GM19351 (cell line): ENCODE data around the gene KCTD2.

Source experiments
- ATAC-seq: cut with Tn5 transposase; IDR thresholded peaks from one replicate; pipeline ENCODE4 v1.9.1; 2021; ENCODE audit warnings: mild to moderate bottlenecking, moderate library complexity; ENCODE audit not compliant: unreplicated experiment

Gene KCTD2

DNA sequence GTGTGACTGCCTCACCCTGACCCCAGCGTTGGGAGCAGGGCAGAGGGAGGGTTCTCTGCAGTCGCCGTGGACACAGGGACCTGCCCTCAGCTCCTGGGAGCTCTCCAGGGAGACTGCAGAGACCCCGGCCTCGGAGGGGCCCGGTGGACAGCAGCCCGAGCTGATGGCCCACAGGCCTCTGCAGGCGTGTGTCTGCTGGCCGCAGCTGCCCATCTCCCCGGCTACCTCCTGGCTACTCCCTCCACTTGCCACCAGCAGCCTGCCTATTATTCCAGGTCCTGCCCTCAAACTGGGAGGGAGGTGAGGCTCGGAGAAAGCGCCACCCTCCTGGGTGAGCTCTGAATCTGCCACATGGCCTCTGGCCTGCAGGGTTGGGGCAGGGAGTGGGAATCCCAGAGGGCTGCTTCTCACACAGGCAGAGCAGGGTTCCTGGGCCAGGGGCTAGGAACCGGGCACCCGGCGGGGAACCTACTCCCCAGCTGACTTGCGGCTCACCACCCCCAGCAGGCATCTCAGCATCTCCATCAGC, 47.9 kb downstream of the KCTD2 start:
- ATAC-seq: no peak

DNA sequence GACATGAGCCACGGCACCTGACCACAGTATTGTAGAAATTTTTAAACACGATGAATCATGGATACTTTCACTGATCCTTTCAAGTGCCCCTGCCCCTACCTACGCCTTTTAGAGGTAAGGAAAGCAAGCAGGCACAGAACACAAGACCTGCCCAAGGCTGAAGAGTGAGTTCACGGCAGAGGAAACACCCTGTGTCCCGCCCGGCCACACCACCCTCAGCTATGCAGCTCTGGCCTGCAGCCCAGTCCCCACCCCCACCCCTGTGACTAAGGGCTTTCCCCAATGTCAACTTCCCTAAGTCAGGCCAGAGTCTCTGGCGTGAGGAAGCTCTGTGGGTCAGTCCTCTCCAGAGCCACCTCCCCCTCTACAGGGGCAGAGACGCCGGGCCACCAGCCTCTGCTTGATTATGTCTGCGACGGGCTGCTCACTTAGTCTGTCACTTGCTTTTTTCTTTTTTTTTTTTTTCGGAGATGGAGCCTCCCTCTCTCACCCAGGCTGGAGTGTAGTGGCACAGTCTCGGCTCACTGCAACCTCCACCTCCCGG, 49.1 kb downstream of the KCTD2 start:
- no peak for ATAC-seq

DNA sequence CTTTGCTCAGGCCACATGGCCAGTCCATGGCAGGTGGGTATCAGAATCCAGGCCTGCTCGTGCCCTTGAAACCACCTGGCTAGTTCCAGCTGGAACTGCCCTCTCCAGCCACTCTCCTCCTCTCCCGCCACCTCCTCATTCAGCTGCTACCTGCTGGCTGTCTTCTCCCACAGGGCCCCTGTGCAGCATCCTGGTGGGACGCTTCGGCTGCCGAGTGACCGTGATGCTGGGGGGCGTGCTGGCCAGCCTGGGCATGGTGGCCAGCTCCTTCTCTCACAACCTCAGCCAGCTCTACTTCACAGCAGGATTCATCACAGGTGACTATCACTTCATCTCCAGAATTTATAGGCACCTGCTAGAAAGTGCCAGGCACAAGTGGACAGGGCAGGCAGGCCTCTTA, 50.8 kb downstream of the KCTD2 start:
- ATAC-seq: no peak

DNA sequence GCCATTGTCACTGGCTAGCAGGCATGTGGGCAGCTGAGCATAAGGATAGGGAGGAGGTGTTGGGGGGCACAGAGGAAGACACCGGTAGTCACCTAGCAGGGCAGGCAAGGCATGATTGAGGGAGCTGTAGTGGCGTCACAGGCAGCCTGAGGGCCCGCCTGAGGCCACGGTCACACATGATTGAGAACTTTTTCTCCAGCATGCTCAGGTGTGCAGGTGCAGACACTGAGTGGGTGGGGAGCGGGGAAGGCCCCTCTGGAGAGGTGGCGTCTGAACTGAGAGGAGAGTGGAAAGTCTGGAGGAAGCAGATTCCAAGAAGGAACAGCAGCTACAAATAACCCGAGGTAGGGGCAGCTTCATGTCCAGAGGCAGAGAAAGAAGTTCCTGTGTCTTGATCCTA, 51.8 kb downstream of the KCTD2 start:
- ATAC-seq: no peak

DNA sequence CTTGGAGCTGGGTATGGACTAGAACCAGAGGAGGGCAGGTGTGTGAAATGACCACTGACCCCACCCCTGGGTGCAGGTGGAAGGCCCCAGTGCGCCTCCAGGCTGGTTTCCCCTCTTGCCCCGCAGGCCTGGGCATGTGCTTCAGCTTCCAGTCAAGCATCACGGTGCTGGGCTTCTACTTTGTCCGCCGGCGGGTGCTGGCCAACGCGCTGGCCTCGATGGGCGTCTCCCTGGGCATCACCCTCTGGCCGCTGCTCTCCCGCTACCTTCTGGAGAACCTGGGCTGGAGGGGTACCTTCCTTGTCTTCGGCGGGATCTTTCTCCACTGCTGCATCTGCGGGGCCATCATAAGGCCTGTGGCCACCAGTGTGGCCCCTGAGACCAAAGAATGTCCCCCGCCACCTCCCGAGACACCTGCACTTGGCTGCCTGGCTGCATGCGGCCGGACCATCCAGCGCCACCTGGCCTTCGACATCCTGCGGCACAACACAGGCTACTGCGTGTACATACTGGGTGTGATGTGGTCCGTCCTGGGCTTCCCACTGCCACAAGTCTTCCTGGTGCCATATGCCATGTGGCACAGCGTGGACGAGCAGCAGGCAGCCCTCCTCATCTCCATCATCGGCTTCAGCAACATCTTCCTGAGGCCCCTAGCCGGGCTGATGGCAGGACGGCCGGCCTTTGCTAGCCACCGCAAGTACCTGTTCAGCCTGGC, 53.0 kb downstream of the KCTD2 start:
- ATAC-seq: no peak

DNA sequence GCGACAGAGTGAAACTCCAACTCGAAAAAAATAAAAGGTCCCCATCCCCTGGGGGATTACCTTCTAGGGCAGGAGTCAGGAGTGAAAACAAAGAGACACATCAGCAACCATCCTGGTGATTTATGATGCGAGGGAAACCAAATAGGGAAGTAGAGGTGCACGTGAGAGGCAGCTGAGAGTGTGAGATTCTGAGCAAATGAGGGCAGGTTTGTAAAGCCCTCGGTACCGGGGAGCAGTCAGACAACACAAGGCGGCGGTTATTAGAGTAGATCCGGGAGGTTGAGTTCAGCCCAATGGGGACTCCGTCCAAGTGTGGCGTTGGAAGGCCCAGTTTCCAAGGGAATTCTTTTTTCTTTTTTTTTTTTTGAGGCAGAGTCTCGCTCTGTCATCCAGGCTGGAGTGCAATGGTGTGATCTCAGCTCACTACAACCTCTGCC, 55.4 kb downstream of the KCTD2 start:
- ATAC-seq: no peak

DNA sequence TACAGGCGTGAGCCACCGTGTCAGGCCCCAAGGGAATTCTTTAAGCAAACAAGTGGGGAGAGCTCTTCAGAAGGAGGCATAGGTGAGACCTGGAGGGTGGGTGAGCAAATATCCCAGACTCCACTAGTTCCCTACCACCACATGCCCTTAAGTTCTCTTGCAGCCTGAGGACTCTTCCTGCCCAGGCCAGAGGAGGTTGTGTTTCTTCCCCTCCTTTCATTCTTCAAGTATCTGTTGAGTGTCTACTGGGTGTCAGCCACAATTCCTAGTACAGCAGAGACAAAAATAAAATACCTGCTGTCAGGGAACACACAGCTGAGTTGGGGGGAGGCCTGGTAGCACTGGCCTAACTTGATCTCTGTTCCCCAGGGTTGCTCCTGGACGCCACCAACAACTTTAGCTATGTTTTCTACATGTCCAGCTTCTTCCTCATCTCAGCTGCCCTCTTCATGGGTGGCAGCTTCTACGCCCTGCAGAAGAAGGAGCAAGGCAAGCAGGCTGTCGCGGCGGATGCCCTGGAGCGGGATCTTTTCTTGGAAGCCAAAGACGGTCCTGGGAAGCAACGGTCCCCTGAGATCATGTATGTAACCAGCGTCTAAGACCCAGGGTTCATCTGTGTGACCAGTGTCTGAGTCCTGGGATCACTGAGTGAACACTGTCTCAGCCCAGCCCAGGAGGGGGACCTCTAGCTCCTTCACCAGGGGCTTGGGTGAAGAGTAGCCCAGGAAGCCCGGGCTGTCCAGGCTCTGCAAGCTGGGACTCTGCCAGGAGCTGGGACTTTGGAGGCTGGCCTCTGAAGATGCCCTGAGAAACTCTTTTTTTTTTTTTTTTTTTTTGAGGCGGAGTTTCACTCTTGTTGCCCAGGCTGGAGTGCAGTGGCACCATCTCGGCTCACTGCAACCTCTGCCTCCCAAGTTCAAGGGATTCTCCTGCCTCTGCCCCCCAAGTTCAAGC, 56.9 kb downstream of the KCTD2 start:
- no peak for ATAC-seq

DNA sequence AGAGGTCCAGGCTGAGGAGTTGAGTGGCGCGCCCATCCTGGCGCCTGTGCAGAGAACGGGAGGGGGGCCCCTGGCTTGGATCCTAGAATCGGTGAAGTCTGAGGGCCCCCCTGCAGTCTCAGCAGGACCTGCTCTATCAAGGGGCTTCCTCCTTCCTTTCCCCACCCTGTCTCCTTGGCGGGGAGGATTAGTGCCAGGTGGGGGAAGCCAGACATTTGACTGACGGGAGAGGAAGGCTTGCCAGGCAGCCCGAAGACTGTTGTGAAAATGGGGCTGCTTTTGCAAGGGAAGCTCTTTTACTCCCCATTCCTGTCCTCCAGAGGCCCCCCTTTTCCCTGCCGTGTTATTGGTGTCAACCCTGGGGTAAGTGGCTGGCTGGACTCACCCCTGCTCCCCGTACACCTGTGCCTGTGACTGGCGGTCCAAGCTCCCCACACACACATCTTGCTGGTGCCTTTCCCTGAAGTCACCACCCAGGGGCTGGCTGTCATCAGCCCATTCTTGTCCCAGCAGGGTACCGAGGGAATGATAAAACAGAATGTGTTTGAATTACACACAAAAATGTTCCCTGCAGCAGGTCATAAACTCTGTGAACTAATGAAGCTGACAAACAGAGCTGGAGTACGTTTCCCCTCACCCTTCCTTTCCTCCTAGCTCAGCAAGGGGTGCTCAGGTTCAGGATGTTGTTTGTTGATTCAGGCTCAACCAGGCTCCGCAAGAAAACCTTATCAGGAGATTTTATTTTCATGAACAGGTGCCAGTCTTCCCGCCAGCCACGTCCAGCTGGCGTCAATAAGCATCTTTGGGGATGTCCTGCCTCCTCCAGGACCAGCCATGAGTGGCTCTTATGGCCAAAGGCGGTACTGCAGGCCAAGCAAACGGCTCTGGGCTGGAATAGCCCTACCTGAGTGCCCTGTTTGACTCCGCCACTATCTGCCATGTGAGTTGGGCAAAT, 58.4 kb downstream of the KCTD2 start:
- ATAC-seq: peak; percentile 66

DNA sequence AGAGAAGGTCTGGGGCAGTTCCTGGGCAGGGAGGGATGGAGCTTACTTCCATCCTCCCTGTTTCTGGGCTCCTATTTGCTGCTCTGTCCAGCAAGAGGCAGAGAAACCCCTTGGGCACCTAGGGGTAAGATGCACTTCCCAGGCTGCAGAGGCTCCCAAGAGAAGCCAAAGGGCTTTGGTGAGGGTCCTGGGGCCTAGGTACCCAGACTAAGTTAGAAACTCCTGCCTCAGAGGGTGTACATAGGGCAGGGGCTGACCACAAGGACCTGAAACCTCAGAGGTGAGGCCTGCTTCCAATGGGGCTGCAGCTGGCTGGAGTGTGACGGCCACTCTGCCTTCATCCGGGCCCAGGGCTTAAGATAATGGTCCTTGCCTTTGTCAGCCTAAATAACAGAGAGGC, 61.2 kb downstream of the KCTD2 start:
- no peak for ATAC-seq

DNA sequence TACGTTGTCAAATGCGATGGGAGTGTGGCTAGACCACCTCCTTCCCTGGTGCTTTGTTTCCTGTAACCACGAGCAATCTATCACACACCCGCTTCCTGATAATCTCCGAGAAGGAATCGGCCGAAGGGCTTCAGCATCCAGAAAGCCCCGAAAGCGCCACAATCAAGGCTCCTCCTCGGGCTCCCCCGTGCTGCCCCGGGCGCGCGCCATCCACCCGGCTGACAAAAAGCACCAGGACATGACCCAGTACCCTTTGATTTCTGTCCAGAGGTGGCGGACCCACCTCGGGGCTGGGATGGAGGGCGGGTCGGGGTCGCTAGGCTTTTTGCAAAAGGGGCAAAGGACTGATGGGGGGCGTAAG, 62.0 kb downstream of the KCTD2 start:
- no peak for ATAC-seq

DNA sequence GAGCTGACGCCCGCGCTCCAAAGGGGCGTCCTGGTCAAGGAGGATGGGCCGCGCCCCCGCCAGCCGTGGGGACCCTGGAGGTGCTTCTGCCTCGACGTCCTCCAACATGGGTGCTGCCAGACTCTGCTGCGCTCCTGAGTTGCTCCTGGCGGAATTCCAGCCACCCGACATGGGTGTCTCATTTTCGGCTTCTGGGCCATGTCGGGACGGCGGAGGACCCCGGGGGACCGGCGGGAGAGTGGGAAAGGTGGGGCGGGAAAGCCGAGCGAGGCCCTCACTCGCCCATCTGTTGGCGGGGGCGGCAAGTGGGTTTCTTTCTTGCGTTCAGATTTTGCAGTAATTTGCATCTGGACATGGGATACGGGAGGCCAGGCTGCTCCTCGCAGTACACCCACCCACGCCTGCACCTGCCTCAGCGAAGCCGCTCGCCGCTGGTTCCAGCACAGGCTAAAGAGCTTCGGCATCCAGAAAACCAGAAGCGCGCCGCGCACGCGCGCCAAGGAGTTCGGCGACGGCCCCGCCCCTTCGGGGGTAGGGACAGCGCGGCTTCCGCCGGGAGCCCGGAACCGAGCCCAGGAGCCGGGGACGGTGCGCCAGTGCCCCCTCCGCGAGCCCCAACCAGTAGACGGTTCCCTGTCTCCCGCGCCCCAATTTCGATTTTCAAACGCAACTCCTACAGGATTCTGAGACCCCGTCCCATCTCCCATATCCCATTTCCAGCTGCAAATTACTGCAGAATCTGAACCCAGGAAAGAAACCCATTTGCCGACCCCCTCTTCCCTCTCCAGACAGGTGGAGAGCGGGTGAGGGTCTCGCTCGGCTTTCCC, 62.6 kb downstream of the KCTD2 start, which contains the start of gene ARMC7:
Gene ARMC7 (plus strand): TSS at position 563 of the 827 bp plus-strand sequence. CDS start 320 bp downstream, outside the sequence.
- ATAC-seq: peak; percentile 49

DNA sequence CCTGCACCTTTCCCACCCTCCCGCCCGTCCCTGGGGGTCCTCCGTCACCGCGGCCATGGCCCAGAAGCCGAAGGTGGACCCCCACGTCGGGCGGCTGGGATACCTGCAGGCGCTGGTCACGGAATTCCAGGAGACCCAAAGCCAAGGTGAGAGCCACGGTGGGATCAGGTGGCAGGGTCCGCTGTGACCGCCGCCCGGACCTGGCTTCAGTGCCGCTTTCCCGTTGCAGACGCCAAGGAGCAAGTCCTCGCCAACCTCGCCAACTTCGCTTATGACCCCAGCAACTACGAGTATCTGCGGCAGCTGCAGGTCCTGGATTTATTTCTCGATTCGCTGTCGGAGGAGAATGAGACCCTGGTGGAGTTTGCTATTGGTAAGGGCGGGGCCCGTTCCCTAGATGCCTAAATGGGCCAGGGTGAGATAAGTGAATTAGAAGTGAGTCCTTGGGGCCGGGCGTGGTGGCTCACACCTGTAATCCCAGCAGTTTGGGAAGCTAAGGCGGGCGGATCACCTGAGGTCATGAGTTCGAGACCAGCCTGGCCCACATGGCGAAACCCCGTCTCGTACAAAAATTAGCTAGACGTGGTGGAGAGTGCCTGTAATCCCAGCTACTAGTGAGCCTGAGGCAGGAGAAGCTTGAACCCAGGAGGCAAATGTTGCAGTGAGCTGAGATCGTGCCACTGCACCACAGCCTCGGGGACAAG, 63.4 kb downstream of the KCTD2 start:
- no peak for ATAC-seq

DNA sequence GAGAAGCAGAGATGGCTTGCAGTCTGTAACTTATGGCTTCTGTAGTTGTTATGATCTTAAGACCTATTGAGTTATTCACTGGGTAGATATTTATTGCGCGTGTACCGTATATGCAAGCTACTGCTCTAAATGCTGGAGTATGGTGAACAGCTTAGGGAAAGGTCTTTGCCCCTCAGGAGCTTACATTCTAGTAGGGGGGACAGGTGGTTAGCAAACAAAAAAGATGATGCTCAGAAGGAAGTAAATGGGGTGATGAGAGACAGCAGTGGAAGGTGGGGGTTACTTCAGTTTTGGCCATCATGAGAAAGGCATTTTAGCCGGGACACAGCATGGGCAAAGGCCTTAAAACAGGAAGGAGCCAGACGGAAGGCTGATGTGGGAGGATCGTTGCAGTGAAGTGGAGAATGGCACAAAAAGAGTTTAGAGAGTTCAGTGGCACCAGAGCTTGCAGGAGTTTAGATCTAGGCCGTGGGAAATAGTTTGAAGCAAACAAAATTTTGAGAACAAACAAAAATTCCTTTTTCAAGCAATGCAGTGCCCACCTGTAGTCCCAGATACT, 64.8 kb downstream of the KCTD2 start:
- no peak for ATAC-seq

DNA sequence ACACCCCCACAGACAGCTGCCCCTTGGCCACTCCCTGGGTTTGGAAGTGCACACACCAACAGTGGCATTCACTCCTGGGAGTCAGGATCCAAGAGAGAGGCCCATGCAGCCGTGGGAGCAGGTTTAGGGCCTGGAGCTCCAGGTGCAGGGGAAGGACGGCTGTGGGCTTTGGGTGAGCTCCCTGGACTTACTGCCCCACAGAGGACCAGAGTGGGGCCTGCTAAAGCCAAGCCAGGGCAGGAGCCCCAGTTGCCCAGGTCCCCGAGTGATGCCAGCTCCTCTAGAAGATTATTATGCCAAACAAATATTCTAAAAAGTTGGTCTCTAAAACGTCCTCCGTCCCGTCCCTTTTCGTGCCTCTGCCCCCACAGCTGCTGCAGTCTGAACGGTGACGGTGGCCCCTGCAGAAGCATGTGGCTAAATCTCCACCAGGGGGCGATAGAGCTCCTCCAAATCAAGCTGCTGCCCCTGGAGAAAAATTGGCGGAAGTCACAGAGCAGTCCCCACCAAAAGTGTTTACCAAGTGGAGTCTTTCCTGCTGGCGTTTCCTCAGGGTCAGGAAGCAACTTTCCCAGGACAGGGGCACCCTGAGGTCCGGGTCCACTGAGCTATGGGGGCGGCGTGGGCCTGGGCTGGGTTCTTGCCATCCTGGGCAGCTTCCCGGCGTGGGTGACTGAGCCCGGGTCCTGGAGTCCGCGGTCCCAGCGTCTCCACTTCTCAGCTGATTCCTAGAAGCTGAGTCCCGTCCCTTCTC, 67.0 kb downstream of the KCTD2 start:
- ATAC-seq: peak; percentile 49

DNA sequence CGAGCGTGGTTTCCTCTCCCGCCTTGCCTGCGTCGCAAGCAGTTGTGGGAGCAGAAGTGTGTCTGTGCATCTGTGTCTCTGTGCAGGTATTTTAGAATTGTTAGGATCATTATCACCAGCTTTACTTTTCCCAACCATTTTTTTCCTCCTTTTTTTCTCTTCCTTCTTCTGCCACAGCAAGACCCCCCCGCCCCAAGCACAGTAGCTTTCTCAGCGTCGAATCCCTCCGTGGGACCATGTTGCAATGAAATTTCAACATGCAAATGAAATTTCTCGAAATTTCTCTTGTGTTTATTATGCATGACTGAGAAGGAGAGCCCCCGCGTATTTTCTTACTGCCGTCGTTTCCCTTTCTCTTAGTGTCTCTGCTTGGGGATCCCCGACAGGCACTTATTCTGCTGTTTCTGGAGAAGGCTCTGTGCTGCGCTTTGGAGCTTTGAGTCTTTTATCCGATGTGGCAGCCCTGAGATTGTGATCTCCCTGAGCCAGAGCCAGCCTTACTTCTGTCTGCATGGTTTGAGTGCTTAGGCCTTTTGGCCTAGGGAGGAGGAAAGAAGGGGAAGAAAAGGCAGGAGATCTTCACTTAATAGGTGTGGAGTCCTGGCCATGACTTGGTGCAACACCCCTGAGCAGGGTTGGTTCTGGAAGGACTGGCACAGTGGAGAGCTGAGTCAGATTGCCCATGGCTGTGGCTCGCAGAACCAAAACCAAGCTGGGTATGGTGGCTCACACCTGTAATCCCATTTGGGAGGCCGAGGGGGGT, 67.7 kb downstream of the KCTD2 start:
- ATAC-seq: no peak
